Trophoblast cell (in vitro differentiated cells and primary cell): Measurements from ENCODE around the gene RGS7.

Experiments
- DNase-seq, 2 donors: peaks; one replicate each; pipeline ENCODE4 v3.0.0-alpha.2; 2016
- H2AFZ ChIP-seq: 2 replicates; pipeline ENCODE4 v1.6.1; 2013; ENCODE audit warnings: low read length, moderate library complexity, mild to moderate bottlenecking; ENCODE audit not compliant: insufficient read depth, poor library complexity
- H2AK5ac ChIP-seq: 2 replicates; pipeline ENCODE4 v1.6.1; 2013; ENCODE audit warnings: mild to moderate bottlenecking, low read length
- H2BK120ac ChIP-seq: 2 replicates; pipeline ENCODE4 v1.6.1; 2013; ENCODE audit warnings: low read length, mild to moderate bottlenecking, moderate library complexity; ENCODE audit not compliant: insufficient read depth, poor library complexity
- H2BK12ac ChIP-seq: 2 replicates; pipeline ENCODE4 v1.6.1; 2013; ENCODE audit warnings: mild to moderate bottlenecking, low read length, moderate library complexity
- H2BK5ac ChIP-seq: 2 replicates; pipeline ENCODE4 v1.6.1; 2013; ENCODE audit warnings: low read length, low read depth, moderate library complexity, mild to moderate bottlenecking; ENCODE audit not compliant: poor library complexity
- H3K14ac ChIP-seq: 2 replicates; pipeline ENCODE4 v1.6.1; 2013; ENCODE audit warnings: mild to moderate bottlenecking, low read length
- H3K18ac ChIP-seq: 2 replicates; pipeline ENCODE4 v1.6.1; 2013; ENCODE audit warnings: mild to moderate bottlenecking, low read length
- H3K23ac ChIP-seq: 2 replicates; pipeline ENCODE4 v1.6.1; 2013; ENCODE audit warnings: low read length
- H3K27ac ChIP-seq: 2 replicates; pipeline ENCODE4 v1.5.1; 2013; ENCODE audit warnings: low read depth, mild to moderate bottlenecking, inconsistent platforms, low read length, moderate library complexity
- H3K27me3 ChIP-seq: 2 replicates; pipeline ENCODE4 v1.6.1; 2013; ENCODE audit warnings: inconsistent platforms, mild to moderate bottlenecking, low read length, moderate library complexity; ENCODE audit not compliant: insufficient read depth
- H3K36me3 ChIP-seq, 2 experiments: 1 replicate in 1 of 2; 2 replicates in 1 of 2; pipeline ENCODE4 v1.6.1; 2013; ENCODE audit warnings: low read length in 2 of 2, mild to moderate bottlenecking in 2 of 2, moderate library complexity in 1 of 2; ENCODE audit not compliant: insufficient read depth in 2 of 2, control insufficient read depth in 1 of 2
- H3K4ac ChIP-seq: 2 replicates; pipeline ENCODE4 v1.6.1; 2013; ENCODE audit warnings: low read depth, mild to moderate bottlenecking, low read length, moderate library complexity
- H3K4me1 ChIP-seq, 2 experiments: 1 replicate in 1 of 2; 2 replicates in 1 of 2; pipeline ENCODE4 v1.6.1; 2013; ENCODE audit warnings: low read length in 2 of 2, mild to moderate bottlenecking in 2 of 2, moderate library complexity in 1 of 2; ENCODE audit not compliant: insufficient read depth in 2 of 2, control insufficient read depth in 1 of 2
- H3K4me2 ChIP-seq: 2 replicates; pipeline ENCODE4 v1.6.1; 2013; ENCODE audit warnings: inconsistent platforms, mild to moderate bottlenecking, low read length, moderate library complexity
- H3K4me3 ChIP-seq: 2 replicates; pipeline ENCODE4 v1.5.1; 2013; ENCODE audit warnings: mild to moderate bottlenecking, low read depth, low read length, inconsistent platforms
- H3K79me1 ChIP-seq: one replicate; pipeline ENCODE4 v1.6.1; 2013; ENCODE audit warnings: low read length
- H3K79me2 ChIP-seq: 2 replicates; pipeline ENCODE4 v1.6.1; 2013; ENCODE audit warnings: low read length, mild to moderate bottlenecking; ENCODE audit not compliant: control insufficient read depth, insufficient read depth, poor library complexity
- H3K9ac ChIP-seq: 2 replicates; pipeline ENCODE4 v1.6.1; 2013; ENCODE audit warnings: mild to moderate bottlenecking, low read length
- H3K9me3 ChIP-seq: 2 replicates; pipeline ENCODE4 v1.6.1; 2013; ENCODE audit warnings: low read depth, mild to moderate bottlenecking, control low read depth, inconsistent platforms, low read length; ENCODE audit not compliant: insufficient read depth
- H4K12ac ChIP-seq: 2 replicates; pipeline ENCODE4 v1.6.1; 2013; ENCODE audit warnings: low read depth, mild to moderate bottlenecking, low read length, moderate library complexity
- H4K8ac ChIP-seq: 2 replicates; pipeline ENCODE4 v1.6.1; 2013; ENCODE audit warnings: low read depth, mild to moderate bottlenecking, low read length, moderate library complexity
- H4K91ac ChIP-seq: one replicate; pipeline ENCODE4 v1.6.1; 2013; ENCODE audit warnings: low read depth, mild to moderate bottlenecking, low read length, moderate library complexity
- WGBS: extraction: QIAGEN DNeasy Blood & Tissue Kit; methylation state at CpG from one replicate; pipeline ENCODE4 v1.1.7; 2013; ENCODE audit warnings: missing lambda C conversion rate; ENCODE audit not compliant: insufficient read length, insufficient coverage; ENCODE audit errors: extremely low coverage; 5-methylcytosine and 5-hydroxymethylcytosine counted together

Gene RGS7

DNA sequence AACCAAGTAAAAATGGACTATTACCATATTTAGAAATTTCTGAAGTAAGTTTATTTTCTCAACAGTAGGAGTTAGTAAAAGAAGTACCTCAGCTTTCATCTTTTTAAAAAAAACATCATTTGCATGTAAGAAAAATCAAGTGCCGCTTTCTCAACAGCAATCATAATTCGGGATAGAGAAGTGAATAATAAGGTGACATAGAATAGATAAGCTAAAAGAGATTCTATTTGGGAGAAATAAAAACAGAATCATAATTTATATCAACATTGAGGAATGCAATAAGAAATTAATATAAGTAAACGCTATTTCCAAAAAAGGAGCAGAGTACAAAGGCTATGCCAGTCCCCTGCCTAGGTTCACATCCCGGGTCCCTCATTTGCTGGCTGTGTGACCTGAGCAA, 414.1 kb downstream of the RGS7 start:
- Histone ChIP-seq H4K12ac (no peak overlapping the region), H3K27ac (no peak overlapping the region), H3K36me3 (no peaks in the 10 kb centered on the region), H2BK12ac (no peak overlapping the region), H3K14ac (no peak overlapping the region), H3K9me3 (no peaks in the 10 kb centered on the region), H3K9ac (no peak overlapping the region), H2BK5ac (no peak overlapping the region), H3K4ac (no peak overlapping the region), H2AFZ (no peak overlapping the region), H2AK5ac (no peak overlapping the region), H4K8ac (no peak overlapping the region), H3K18ac (no peak overlapping the region), H3K23ac (no peak overlapping the region), H2BK120ac (no peak overlapping the region), H3K79me1 (no peaks in the 10 kb centered on the region), H3K79me2 (no peaks in the 10 kb centered on the region), H3K27me3 (no peaks in the 10 kb centered on the region), H3K4me2 (no peak overlapping the region), H4K91ac (no peak overlapping the region), H3K4me1 (no peaks in the 10 kb centered on the region), H3K4me3 (no peak overlapping the region)
- DNase-seq: no peak
- WGBS: no CpG with 5 or more reads among the region's 4 CpGs

DNA sequence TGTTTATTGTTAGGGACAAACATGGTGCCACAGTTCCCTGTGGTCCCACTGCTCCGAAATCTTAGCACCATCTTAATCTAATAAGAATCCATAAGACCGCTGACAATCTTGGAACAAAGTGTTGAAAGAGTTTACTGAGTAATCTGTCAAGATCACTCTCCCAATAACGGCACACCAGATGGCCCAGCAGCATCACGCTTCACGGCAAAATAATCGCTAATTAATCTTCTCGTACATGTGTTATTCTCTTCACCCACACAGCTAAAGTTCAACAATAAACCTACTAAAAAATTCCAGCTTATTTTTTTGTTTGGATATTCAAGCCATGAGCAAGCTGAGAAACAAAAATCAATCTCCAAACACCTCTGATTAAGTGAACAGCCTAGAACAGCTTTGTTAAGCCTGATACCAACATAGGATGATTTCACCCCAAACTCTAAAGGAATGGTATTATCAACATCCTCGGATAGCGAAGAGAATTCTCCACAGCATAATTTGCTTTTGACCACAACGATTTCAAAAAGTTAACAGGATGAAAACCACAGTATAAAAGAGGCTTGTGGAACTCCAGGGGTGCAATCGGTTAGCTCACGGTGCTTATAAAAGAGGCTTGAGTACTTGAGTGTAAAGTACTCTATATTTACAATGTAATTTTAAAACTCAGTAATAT, 415.2 kb downstream of the RGS7 start:
- Histone ChIP-seq H3K4me3 (no peak overlapping the region), H3K4me1 (no peaks in the 10 kb centered on the region), H2BK120ac (no peak overlapping the region), H4K91ac (no peak overlapping the region), H2BK5ac (no peak overlapping the region), H2BK12ac (no peak overlapping the region), H3K79me1 (no peaks in the 10 kb centered on the region), H3K4ac (no peak overlapping the region), H3K36me3 (no peaks in the 10 kb centered on the region), H2AK5ac (no peak overlapping the region), H4K8ac (no peak overlapping the region), H2AFZ (no peak overlapping the region), H3K27ac (no peak overlapping the region), H3K4me2 (no peak overlapping the region), H3K27me3 (no peaks in the 10 kb centered on the region), H3K18ac (no peak overlapping the region), H3K79me2 (no peaks in the 10 kb centered on the region), H4K12ac (no peak overlapping the region), H3K9ac (no peak overlapping the region), H3K9me3 (peaks cover 3% of the 10 kb centered on the region), H3K23ac (no peak overlapping the region), H3K14ac (no peak overlapping the region)
- DNase-seq: no peak
- no CpG with 5 or more reads among the region's 12 CpGs for WGBS

DNA sequence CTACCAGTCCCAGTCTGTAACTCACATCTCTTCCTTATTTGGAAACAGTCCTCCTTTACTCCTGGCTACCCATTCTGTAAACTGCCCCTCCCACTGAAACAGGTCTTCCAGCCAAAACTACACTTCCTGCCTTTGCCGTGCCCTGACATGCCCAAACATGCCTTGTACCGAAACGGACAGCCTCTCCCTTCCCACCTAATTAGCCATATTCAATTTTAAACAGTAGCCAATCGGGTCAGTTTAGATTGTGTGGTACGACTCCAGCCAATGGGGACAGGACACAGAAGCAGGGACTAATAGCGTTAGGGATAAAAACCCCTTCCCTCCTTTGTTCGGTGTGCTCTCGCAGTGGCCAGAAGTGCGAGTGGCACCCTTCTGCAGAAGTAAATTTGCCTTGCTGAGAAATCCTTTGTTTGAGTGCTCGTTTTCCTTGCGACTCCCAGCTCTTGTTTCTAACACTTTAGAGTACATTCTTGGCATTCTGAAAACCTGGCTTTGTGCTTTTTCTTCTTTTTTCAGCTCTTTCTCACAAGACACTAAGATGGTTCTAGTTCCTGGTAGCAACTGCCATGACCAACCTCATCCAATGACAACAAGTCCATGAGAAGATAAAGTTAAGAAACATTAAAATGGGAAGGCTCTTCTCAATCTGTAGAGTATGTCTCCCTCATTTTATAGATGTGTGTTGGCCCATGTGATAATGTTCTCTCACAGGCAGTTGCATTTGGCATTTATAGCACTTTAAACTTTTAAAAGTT, 419.9 kb downstream of the RGS7 start:
- H3K36me3 ChIP-seq: no peaks in the 10 kb centered on the region
- DNase-seq: no peak
- no peaks in the 10 kb centered on the region for H3K27me3 ChIP-seq
- no peak overlapping the region for H3K23ac ChIP-seq
- peaks cover 4% of the 10 kb centered on the region for H3K9me3 ChIP-seq
- H4K12ac ChIP-seq: no peak overlapping the region
- H4K91ac ChIP-seq: no peak overlapping the region
- H3K4me1 ChIP-seq: no peaks in the 10 kb centered on the region
- H3K18ac ChIP-seq: no peak overlapping the region
- no peak overlapping the region for H3K14ac ChIP-seq
- H3K4me3 ChIP-seq: no peak overlapping the region
- no peak overlapping the region for H2BK12ac ChIP-seq
- H2AFZ ChIP-seq: no peak overlapping the region
- H4K8ac ChIP-seq: no peak overlapping the region
- no peaks in the 10 kb centered on the region for H3K79me1 ChIP-seq
- H3K27ac ChIP-seq: no peak overlapping the region
- H3K4ac ChIP-seq: no peak overlapping the region
- no peaks in the 10 kb centered on the region for H3K79me2 ChIP-seq
- H3K9ac ChIP-seq: no peak overlapping the region
- H2AK5ac ChIP-seq: no peak overlapping the region
- WGBS: no CpG with 5 or more reads among the region's 11 CpGs
- H2BK120ac ChIP-seq: no peak overlapping the region
- no peak overlapping the region for H2BK5ac ChIP-seq
- no peak overlapping the region for H3K4me2 ChIP-seq

DNA sequence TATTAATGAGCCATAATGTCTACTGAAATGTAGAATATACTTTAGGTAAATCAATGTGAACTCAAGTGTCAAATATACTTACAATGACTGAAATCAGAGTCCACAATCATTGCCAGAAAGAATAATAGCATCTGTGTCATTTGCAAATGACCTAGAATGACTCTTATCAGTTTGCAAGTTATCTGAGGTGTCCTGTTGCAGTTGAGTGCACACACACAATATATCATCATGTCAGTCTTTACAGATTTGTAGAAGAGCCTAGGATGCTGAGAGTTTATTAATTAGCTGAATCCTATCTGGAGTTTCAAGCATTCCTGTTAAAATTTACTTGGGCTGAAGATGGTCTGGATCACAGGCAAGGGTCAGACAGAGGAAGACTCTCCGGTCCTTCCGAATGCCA, 421.1 kb downstream of the RGS7 start:
- no peak for DNase-seq
- no peaks in the 10 kb centered on the region for H3K27me3 ChIP-seq
- no peak overlapping the region for H3K4me2 ChIP-seq
- no peak overlapping the region for H2BK120ac ChIP-seq
- H3K4me1 ChIP-seq: no peaks in the 10 kb centered on the region
- no peak overlapping the region for H2BK12ac ChIP-seq
- WGBS: no CpG with 5 or more reads among the region's 2 CpGs
- no peak overlapping the region for H4K12ac ChIP-seq
- H2AK5ac ChIP-seq: no peak overlapping the region
- no peak overlapping the region for H3K4me3 ChIP-seq
- no peak overlapping the region for H3K23ac ChIP-seq
- H4K91ac ChIP-seq: no peak overlapping the region
- H3K36me3 ChIP-seq: no peaks in the 10 kb centered on the region
- no peak overlapping the region for H2AFZ ChIP-seq
- no peak overlapping the region for H4K8ac ChIP-seq
- peaks cover 4% of the 10 kb centered on the region for H3K9me3 ChIP-seq
- no peak overlapping the region for H3K18ac ChIP-seq
- no peak overlapping the region for H3K14ac ChIP-seq
- no peak overlapping the region for H2BK5ac ChIP-seq
- no peak overlapping the region for H3K27ac ChIP-seq
- H3K9ac ChIP-seq: no peak overlapping the region
- H3K79me2 ChIP-seq: no peaks in the 10 kb centered on the region
- H3K79me1 ChIP-seq: no peaks in the 10 kb centered on the region
- H3K4ac ChIP-seq: no peak overlapping the region
